NB4 (cell line): ENCODE measurements around the gene LPAR5.

ENCODE experiments used
- POLR2A ChIP-seq: IDR thresholded peaks from 2 replicates; pipeline ENCODE4 v1.6.1; 2011; ENCODE audit warnings: mild to moderate bottlenecking; ENCODE audit not compliant: insufficient read length; ENCODE audit errors: extremely low read depth
- TF ChIP-seq, protein P1 (sequence below): IDR thresholded peaks from one replicate; pipeline ENCODE4 v1.5.1; 2012; ENCODE audit warnings: low read depth, low read length
- TF ChIP-seq, protein P2 (sequence below): IDR thresholded peaks from 2 replicates; pipeline ENCODE4 v1.6.1; 2011; ENCODE audit warnings: low read depth, low read length

GRCh38 chr12:6653987-6654386 is 18.2 kb upstream of the LPAR5 start:
- TF ChIP-seq, protein P1, sequence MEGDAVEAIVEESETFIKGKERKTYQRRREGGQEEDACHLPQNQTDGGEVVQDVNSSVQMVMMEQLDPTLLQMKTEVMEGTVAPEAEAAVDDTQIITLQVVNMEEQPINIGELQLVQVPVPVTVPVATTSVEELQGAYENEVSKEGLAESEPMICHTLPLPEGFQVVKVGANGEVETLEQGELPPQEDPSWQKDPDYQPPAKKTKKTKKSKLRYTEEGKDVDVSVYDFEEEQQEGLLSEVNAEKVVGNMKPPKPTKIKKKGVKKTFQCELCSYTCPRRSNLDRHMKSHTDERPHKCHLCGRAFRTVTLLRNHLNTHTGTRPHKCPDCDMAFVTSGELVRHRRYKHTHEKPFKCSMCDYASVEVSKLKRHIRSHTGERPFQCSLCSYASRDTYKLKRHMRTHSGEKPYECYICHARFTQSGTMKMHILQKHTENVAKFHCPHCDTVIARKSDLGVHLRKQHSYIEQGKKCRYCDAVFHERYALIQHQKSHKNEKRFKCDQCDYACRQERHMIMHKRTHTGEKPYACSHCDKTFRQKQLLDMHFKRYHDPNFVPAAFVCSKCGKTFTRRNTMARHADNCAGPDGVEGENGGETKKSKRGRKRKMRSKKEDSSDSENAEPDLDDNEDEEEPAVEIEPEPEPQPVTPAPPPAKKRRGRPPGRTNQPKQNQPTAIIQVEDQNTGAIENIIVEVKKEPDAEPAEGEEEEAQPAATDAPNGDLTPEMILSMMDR = no peak
- TF ChIP-seq POLR2A = no peak
- TF ChIP-seq, protein P2, sequence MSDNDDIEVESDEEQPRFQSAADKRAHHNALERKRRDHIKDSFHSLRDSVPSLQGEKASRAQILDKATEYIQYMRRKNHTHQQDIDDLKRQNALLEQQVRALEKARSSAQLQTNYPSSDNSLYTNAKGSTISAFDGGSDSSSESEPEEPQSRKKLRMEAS = no peak
